WTC11 (cell line): ENCODE results near the gene SH3GL3.

Source experiments
- CTCF ChIP-seq: fragments of 200-600 bp; IDR thresholded peaks from 2 replicates; pipeline ENCODE4 v1.8.0; 2022; ENCODE audit warnings: antibody characterized with exemption
- ESRRA ChIP-seq: sonication (generic); formaldehyde crosslinking; IDR thresholded peaks from 2 replicates; pipeline ENCODE4 v1.8.1; 2022; ENCODE audit warnings: mild to moderate bottlenecking, missing genetic modification reagents, borderline replicate concordance
- ETV6 ChIP-seq: sonication (generic); formaldehyde crosslinking; IDR thresholded peaks from 2 replicates; pipeline ENCODE4 v1.8.1; 2022; ENCODE audit warnings: mild to moderate bottlenecking, missing genetic modification reagents
- FOXK1 ChIP-seq: sonication (generic); formaldehyde crosslinking; IDR thresholded peaks from 2 replicates; pipeline ENCODE4 v1.8.0; 2022; ENCODE audit warnings: mild to moderate bottlenecking, moderate library complexity, missing genetic modification reagents
- ZNF138 ChIP-seq: sonication (generic); formaldehyde crosslinking; conservative IDR thresholded peaks from 2 replicates; pipeline ENCODE4 v1.8.1; 2022; ENCODE audit warnings: mild to moderate bottlenecking, moderate library complexity, missing genetic modification reagents
- ZNF317 ChIP-seq: sonication (generic); formaldehyde crosslinking; IDR thresholded peaks from 2 replicates; pipeline ENCODE4 v1.8.1; 2023; ENCODE audit warnings: low read depth, mild to moderate bottlenecking, moderate library complexity, missing genetic modification reagents, borderline replicate concordance
- TF ChIP-seq, protein P1 (sequence below): sonication (generic); formaldehyde crosslinking; IDR thresholded peaks from 2 replicates; pipeline ENCODE4 v1.8.1; 2022; ENCODE audit warnings: low read depth, missing genetic modification reagents, borderline replicate concordance

- TF ChIP-seq CTCF (no peak), FOXK1 (no peak), ESRRA (CRISPR knock-in tag) (no peak), ZNF138 (CRISPR knock-in tag) (no peak), ETV6 (no peak), ZNF317 (CRISPR knock-in tag) (no peak)
- TF ChIP-seq, protein P1, sequence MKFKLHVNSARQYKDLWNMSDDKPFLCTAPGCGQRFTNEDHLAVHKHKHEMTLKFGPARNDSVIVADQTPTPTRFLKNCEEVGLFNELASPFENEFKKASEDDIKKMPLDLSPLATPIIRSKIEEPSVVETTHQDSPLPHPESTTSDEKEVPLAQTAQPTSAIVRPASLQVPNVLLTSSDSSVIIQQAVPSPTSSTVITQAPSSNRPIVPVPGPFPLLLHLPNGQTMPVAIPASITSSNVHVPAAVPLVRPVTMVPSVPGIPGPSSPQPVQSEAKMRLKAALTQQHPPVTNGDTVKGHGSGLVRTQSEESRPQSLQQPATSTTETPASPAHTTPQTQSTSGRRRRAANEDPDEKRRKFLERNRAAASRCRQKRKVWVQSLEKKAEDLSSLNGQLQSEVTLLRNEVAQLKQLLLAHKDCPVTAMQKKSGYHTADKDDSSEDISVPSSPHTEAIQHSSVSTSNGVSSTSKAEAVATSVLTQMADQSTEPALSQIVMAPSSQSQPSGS = no peak
Measured at GRCh38 chr15:83435202-83435601, 11.9 kb upstream of the SH3GL3 start.
